ENCODE measurements around the gene PCBP3. TPM values are rescaled to one million over a fixed set of nuclear protein-coding genes. Genes with fewer than 3 reads are reported as not detected.

Gene PCBP3
- total RNA-seq, 1 donor from 2014 or later, result not detected

DNA sequence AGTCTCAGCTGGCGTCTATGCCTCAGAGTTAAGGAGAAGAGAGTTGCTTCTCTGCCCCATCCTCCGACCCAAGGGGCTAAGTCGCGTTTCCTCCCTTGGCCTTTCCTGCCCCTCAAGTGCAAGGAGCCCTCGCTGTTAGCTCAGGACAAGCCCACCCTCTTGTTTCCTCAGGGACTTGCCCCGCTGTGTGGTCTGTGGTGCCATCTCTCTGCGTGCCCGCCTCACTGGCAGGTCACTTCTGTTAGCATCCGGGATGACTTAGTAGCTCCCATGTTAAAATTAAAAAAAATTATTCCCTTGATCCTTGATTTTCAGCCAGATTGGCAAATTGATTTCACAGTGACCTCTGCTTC lies 96.5 kb downstream of the PCBP3 start:
- POLR2A ChIA-PET, result no interaction called here
- Mint-ChIP-seq H3K27me3 (peaks cover 5% of the 10 kb centered on the region), H3K27ac (no peak overlapping the region), H3K4me1 (no peaks in the 10 kb centered on the region), H3K4me3 (no peak overlapping the region), H3K9me3 (no peaks in the 10 kb centered on the region), H3K36me3 (ENCODE audit: low read depth) (no peaks in the 10 kb centered on the region)
- no peak for TF ChIP-seq CTCF (IDR thresholded peaks at IDR 0.05)
- intact Hi-C loops (cut with micrococcal nuclease), result no loop called here
- ATAC-seq (ENCODE audit: low read depth) (no peak), DNase-seq (no peak)
- CTCF ChIA-PET, result no interaction called here

GRCh38 chr21:45740491-45741357 lies 97.2 kb downstream of the PCBP3 start:
- H3K27ac Mint-ChIP-seq, result no peak overlapping the region
- H3K36me3 Mint-ChIP-seq (ENCODE audit: low read depth), result no peaks in the 10 kb centered on the region
- DNase-seq, result no peak
- no peak for ATAC-seq (ENCODE audit: low read depth)
- H3K27me3 Mint-ChIP-seq, result peaks cover 5% of the 10 kb centered on the region
- no peaks in the 10 kb centered on the region for H3K4me1 Mint-ChIP-seq
- H3K4me3 Mint-ChIP-seq, result no peak overlapping the region
- no peaks in the 10 kb centered on the region for H3K9me3 Mint-ChIP-seq
- ChIA-PET POLR2A (no interaction called here), CTCF (no interaction called here)
- intact Hi-C loops (cut with micrococcal nuclease), result no loop called here
- TF ChIP-seq CTCF (IDR thresholded peaks at IDR 0.05), result no peak

DNA sequence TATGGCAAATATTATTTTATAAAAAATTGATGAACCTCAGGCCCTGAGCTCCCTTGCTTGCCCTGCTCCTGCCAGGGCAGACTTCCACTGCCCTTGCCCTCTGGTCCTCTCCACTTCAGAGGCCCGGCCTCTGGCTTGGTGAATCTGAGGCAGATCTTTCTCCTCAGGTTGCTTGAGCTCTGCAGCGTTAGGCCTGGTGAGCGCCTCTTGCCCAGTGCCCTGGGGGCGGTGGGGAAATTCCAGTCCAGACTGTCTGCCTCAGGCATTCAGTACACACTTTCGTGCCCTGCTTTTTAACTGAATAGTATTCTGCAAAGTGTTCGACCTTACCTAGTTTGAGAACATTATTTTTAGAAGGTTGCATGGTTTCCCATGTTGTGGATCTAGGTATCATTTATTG lies 98.2 kb downstream of the PCBP3 start:
- TF ChIP-seq CTCF (IDR thresholded peaks at IDR 0.05), result no peak
- ChIA-PET POLR2A (no interaction called here), CTCF (no interaction called here)
- ATAC-seq (ENCODE audit: low read depth) (no peak), DNase-seq (no peak)
- no peaks in the 10 kb centered on the region for H3K36me3 Mint-ChIP-seq (ENCODE audit: low read depth)
- no peak overlapping the region for H3K4me3 Mint-ChIP-seq
- H3K27ac Mint-ChIP-seq, result no peak overlapping the region
- intact Hi-C loops (cut with micrococcal nuclease), result no loop called here
- no peaks in the 10 kb centered on the region for H3K9me3 Mint-ChIP-seq
- no peaks in the 10 kb centered on the region for H3K27me3 Mint-ChIP-seq
- H3K4me1 Mint-ChIP-seq, result no peaks in the 10 kb centered on the region

- POLR2A ChIA-PET, result no interaction called here
- intact Hi-C loops (cut with micrococcal nuclease), result no loop called here
- no peaks in the 10 kb centered on the region for H3K4me1 Mint-ChIP-seq
- ATAC-seq (ENCODE audit: low read depth), result no peak
- no peaks in the 10 kb centered on the region for H3K9me3 Mint-ChIP-seq
- no peak overlapping the region for H3K27ac Mint-ChIP-seq
- CTCF ChIA-PET, result no interaction called here
- no peak overlapping the region for H3K4me3 Mint-ChIP-seq
- no peaks in the 10 kb centered on the region for H3K27me3 Mint-ChIP-seq
- H3K36me3 Mint-ChIP-seq (ENCODE audit: low read depth), result no peaks in the 10 kb centered on the region
- no peak for TF ChIP-seq CTCF (IDR thresholded peaks at IDR 0.05)
- DNase-seq, result no peak
Observed at GRCh38 chr21:45742247-45742646, 98.7 kb downstream of the PCBP3 start.

DNA sequence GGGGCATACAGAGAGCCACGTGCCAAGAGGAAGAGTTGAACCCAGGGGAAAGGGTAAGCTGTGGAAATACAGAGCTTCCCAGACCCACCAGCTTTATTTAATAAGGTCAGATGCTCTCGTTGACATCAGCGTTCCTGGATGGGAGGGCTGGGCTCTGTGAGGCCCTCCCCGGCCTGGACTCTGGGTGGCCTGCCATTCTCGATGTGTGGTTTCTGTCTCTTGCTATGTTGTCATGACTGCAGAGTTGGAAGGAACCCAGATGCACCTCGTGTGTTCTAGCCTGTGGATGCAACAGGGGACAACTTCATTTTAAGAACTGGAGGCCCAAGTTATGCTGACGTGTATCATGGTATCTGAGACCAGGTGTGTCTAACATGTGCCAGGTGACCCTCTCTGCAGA lies 101.7 kb downstream of the PCBP3 start:
- no peak for DNase-seq
- ChIA-PET POLR2A (no interaction called here), CTCF (no interaction called here)
- Mint-ChIP-seq H3K36me3 (ENCODE audit: low read depth) (no peaks in the 10 kb centered on the region), H3K27me3 (no peaks in the 10 kb centered on the region), H3K4me3 (no peak overlapping the region), H3K27ac (no peak overlapping the region), H3K4me1 (no peaks in the 10 kb centered on the region), H3K9me3 (no peaks in the 10 kb centered on the region)
- no peak for TF ChIP-seq CTCF (IDR thresholded peaks at IDR 0.05)
- no peak for ATAC-seq (ENCODE audit: low read depth)
- intact Hi-C loops (cut with micrococcal nuclease), result no loop called here
